H9 (cell line): ENCODE measurements around the gene PAX3. TPM values are rescaled to one million over a fixed set of nuclear protein-coding genes. Genes with fewer than 3 reads are reported as not detected.

Experiments
- DNase-seq: peaks from one replicate; pipeline ENCODE4 v3.0.0-alpha.2; 2017
- H2AFZ ChIP-seq: one replicate; pipeline ENCODE4 v1.6.1; 2013; ENCODE audit warnings: mild to moderate bottlenecking, low read length, control low read depth, moderate library complexity
- H2AK5ac ChIP-seq: 2 replicates; pipeline ENCODE4 v1.6.1; 2013; ENCODE audit warnings: low read length, control low read depth, mixed read lengths; ENCODE audit not compliant: insufficient read length
- H2BK120ac ChIP-seq: one replicate; pipeline ENCODE4 v1.6.1; 2013; ENCODE audit warnings: low read depth, mild to moderate bottlenecking, low read length, control low read depth, inconsistent platforms; ENCODE audit not compliant: poor library complexity, severe bottlenecking
- H2BK12ac ChIP-seq: 2 replicates; pipeline ENCODE4 v1.6.1; 2013; ENCODE audit warnings: low read length, control low read depth, mixed read lengths, low read depth; ENCODE audit not compliant: insufficient read length
- H2BK15ac ChIP-seq: 2 replicates; pipeline ENCODE4 v1.6.1; 2013; ENCODE audit warnings: low read depth, low read length, control low read depth
- H2BK20ac ChIP-seq: one replicate; pipeline ENCODE4 v1.6.1; 2013; ENCODE audit warnings: low read depth, mild to moderate bottlenecking, low read length, control low read depth, inconsistent platforms; ENCODE audit not compliant: poor library complexity, severe bottlenecking
- H2BK5ac ChIP-seq: 2 replicates; pipeline ENCODE4 v1.6.1; 2013; ENCODE audit warnings: low read length, control low read depth, mixed read lengths; ENCODE audit not compliant: insufficient read length
- H3K14ac ChIP-seq: 2 replicates; pipeline ENCODE4 v1.6.1; 2013; ENCODE audit warnings: low read length, control low read depth; ENCODE audit not compliant: insufficient read depth
- H3K18ac ChIP-seq: 2 replicates; pipeline ENCODE4 v1.6.1; 2013; ENCODE audit warnings: low read depth, mild to moderate bottlenecking, mixed read lengths, low read length, control low read depth; ENCODE audit not compliant: insufficient read length
- H3K23ac ChIP-seq: 2 replicates; pipeline ENCODE4 v1.6.1; 2013; ENCODE audit warnings: low read length, control low read depth, mixed read lengths, low read depth; ENCODE audit not compliant: insufficient read length
- H3K23me2 ChIP-seq: 2 replicates; pipeline ENCODE4 v1.6.1; 2013; ENCODE audit warnings: low read depth, mild to moderate bottlenecking, mixed read lengths, low read length, control low read depth; ENCODE audit not compliant: insufficient read length, poor library complexity, severe bottlenecking
- H3K27ac ChIP-seq: 2 replicates; pipeline ENCODE4 v1.5.1; 2013; ENCODE audit warnings: low read length, control low read depth, mixed read lengths, low read depth; ENCODE audit not compliant: insufficient read length
- H3K27me3 ChIP-seq: 2 replicates; pipeline ENCODE4 v1.6.1; 2013; ENCODE audit warnings: low read length, control low read depth, inconsistent platforms; ENCODE audit not compliant: insufficient read depth
- H3K4ac ChIP-seq: 2 replicates; pipeline ENCODE4 v1.6.1; 2013; ENCODE audit warnings: low read depth, mild to moderate bottlenecking, control low read depth, inconsistent platforms, low read length, moderate library complexity
- H3K4me1 ChIP-seq: 2 replicates; pipeline ENCODE4 v1.6.1; 2013; ENCODE audit warnings: low read length, control low read depth, inconsistent platforms; ENCODE audit not compliant: insufficient read depth
- H3K4me2 ChIP-seq: 2 replicates; pipeline ENCODE4 v1.6.1; 2013; ENCODE audit warnings: low read length, control low read depth, mixed read lengths; ENCODE audit not compliant: insufficient read length, insufficient read depth
- H3K56ac ChIP-seq: 2 replicates; pipeline ENCODE4 v1.6.1; 2013; ENCODE audit warnings: low read depth, mild to moderate bottlenecking, mixed read lengths, low read length, control low read depth; ENCODE audit not compliant: insufficient read length
- H3K79me1 ChIP-seq: 2 replicates; pipeline ENCODE4 v1.6.1; 2013; ENCODE audit warnings: low read depth, mild to moderate bottlenecking, moderate library complexity, low read length, control low read depth, inconsistent platforms; ENCODE audit not compliant: insufficient read depth, poor library complexity, severe bottlenecking
- H3K79me2 ChIP-seq: 2 replicates; pipeline ENCODE4 v1.6.1; 2013; ENCODE audit warnings: low read length, control low read depth, inconsistent platforms; ENCODE audit not compliant: insufficient read depth
- H3K9ac ChIP-seq: 2 replicates; pipeline ENCODE4 v1.6.1; 2013; ENCODE audit warnings: low read length, control low read depth, mixed read lengths; ENCODE audit not compliant: insufficient read length; ENCODE audit errors: extremely low read depth
- H3K9me3 ChIP-seq: one replicate; pipeline ENCODE4 v1.6.1; 2013; ENCODE audit warnings: low read depth, low read length, inconsistent platforms; ENCODE audit not compliant: control insufficient read depth
- H3T11ph ChIP-seq: one replicate; pipeline ENCODE4 v1.6.1; 2013; ENCODE audit warnings: mild to moderate bottlenecking, low read length, control low read depth, inconsistent platforms
- H4K20me1 ChIP-seq: one replicate; pipeline ENCODE4 v1.6.1; 2013; ENCODE audit not compliant: control insufficient read depth, insufficient read length, insufficient read depth
- H4K5ac ChIP-seq: 2 replicates; pipeline ENCODE4 v1.6.1; 2013; ENCODE audit warnings: low read depth, mild to moderate bottlenecking, mixed read lengths, low read length, control low read depth; ENCODE audit not compliant: insufficient read length
- H4K8ac ChIP-seq: replicated peaks from 2 replicates; pipeline ENCODE4 v1.6.1; 2013; ENCODE audit warnings: low read length, control low read depth, mixed read lengths, low read depth; ENCODE audit not compliant: insufficient read length
- H4K91ac ChIP-seq: 2 replicates; pipeline ENCODE4 v1.6.1; 2013; ENCODE audit warnings: low read depth, mild to moderate bottlenecking, moderate library complexity, mixed read lengths, low read length, control low read depth; ENCODE audit not compliant: insufficient read length
- H3K27ac Mint-ChIP-seq, 3 experiments: 2 replicates in 2 of 3; 3 replicates in 1 of 3; pipeline ENCODE4 v1.8.0; 2020 to 2021; ENCODE audit warnings: mixed read lengths in 3 of 3, mild to moderate bottlenecking in 1 of 3, moderate library complexity in 1 of 3
- H3K27me3 Mint-ChIP-seq: 2 replicates; pipeline ENCODE4 v1.8.0; 2021; ENCODE audit warnings: low read depth, mild to moderate bottlenecking, moderate library complexity, mixed read lengths
- H3K36me3 Mint-ChIP-seq, 3 experiments: 2 replicates in 2 of 3; 3 replicates in 1 of 3; pipeline ENCODE4 v1.8.0; 2020 to 2021; ENCODE audit warnings: low read depth in 3 of 3, mixed read lengths in 3 of 3; ENCODE audit not compliant: insufficient read depth in 1 of 3
- H3K4me1 Mint-ChIP-seq, 2 experiments: 2 replicates each; pipeline ENCODE4 v1.8.0; 2020; ENCODE audit warnings: mixed read lengths in 2 of 2
- H3K4me3 Mint-ChIP-seq, 2 experiments: 2 replicates in 1 of 2; 3 replicates in 1 of 2; pipeline ENCODE4 v1.8.0; 2020 to 2021; ENCODE audit warnings: mild to moderate bottlenecking in 2 of 2, mixed read lengths in 2 of 2, moderate library complexity in 1 of 2
- H3K9me3 Mint-ChIP-seq, 2 experiments: 2 replicates in 1 of 2; 3 replicates in 1 of 2; pipeline ENCODE4 v1.8.0; 2020; ENCODE audit warnings: mild to moderate bottlenecking in 2 of 2, mixed read lengths in 2 of 2, moderate library complexity in 1 of 2
- CTCF ChIP-seq: fragments of 200-600 bp; sonication (generic); conservative IDR thresholded peaks from 3 replicates; pipeline ENCODE4 v1.8.0; 2021; ENCODE audit warnings: antibody characterized with exemption, mild to moderate bottlenecking
- WGBS: extraction: QIAGEN DNeasy Blood & Tissue Kit; methylation state at CpG from one replicate; pipeline ENCODE4 v1.1.7; 2013; ENCODE audit warnings: missing lambda C conversion rate, low lambda C conversion rate, mixed read lengths; ENCODE audit not compliant: insufficient read length; ENCODE audit errors: extremely low coverage; 5-methylcytosine and 5-hydroxymethylcytosine counted together
- total RNA-seq: library from RNA; stranded (reverse); gene quantifications from 2 replicates; pipeline ENCODE4 v1.2.1, GENCODE V29; 2021

The PAX3 gene
- total RNA-seq, 1 experiment from 2014 or later: not detected

- no peaks in the 10 kb centered on the region for H3K9me3 ChIP-seq
- Mint-ChIP-seq H3K36me3 (no peaks in the 10 kb centered on the region), H3K4me3 (no peak overlapping the region), H3K27me3 (peaks cover 99% of the 10 kb centered on the region), H3K4me1 (peaks cover 35 to 71% of the 10 kb centered on the region in 2 experiments), H3K27ac (no peak overlapping the region), H3K9me3 (peaks cover 2 to 16% of the 10 kb centered on the region in 2 experiments; a peak in 2 of 5 replicates)
- WGBS: no CpG with 5 or more reads among the region's 14 CpGs
- no peak overlapping the region for H3K14ac ChIP-seq
- H3K23me2 ChIP-seq: peaks cover 3% of the 10 kb centered on the region
- H2BK120ac ChIP-seq: no peak overlapping the region
- no peak for DNase-seq
- H3K9ac ChIP-seq: no peak overlapping the region
- no peak overlapping the region for H2AK5ac ChIP-seq
- no peaks in the 10 kb centered on the region for H3K79me1 ChIP-seq
- no peaks in the 10 kb centered on the region for H3K79me2 ChIP-seq
- no peak for TF ChIP-seq CTCF
- no peak overlapping the region for H3K4me2 ChIP-seq
- H4K8ac ChIP-seq: no peak overlapping the region
- no peak overlapping the region for H3K18ac ChIP-seq
- H3K27me3 ChIP-seq: peaks cover 90% of the 10 kb centered on the region
- no peak overlapping the region for H2BK15ac ChIP-seq
- H3T11ph ChIP-seq: no peak overlapping the region
- H3K23ac ChIP-seq: no peak overlapping the region
- H4K20me1 ChIP-seq: no peaks in the 10 kb centered on the region
- no peak overlapping the region for H4K5ac ChIP-seq
- no peak overlapping the region for H3K27ac ChIP-seq
- H2AFZ ChIP-seq: no peak overlapping the region
- H2BK12ac ChIP-seq: no peak overlapping the region
- H4K91ac ChIP-seq: no peak overlapping the region
- H2BK5ac ChIP-seq: no peak overlapping the region
- H3K4ac ChIP-seq: no peak overlapping the region
- H2BK20ac ChIP-seq: no peak overlapping the region
- H3K56ac ChIP-seq: no peak overlapping the region
- peaks cover 3% of the 10 kb centered on the region; the same call in 1 of the 2 replicates for H3K4me1 ChIP-seq
These were observed 6.4 kb downstream of the PAX3 start for GRCh38 chr2:222292149-222293134.
